NCI-H2107 treated with DMSO at 0.1 percent for 48 hours (cell line): Measurements from ENCODE around the gene KRT72.

ENCODE experiments used
- DNase-seq: peaks from one replicate; lab custom pipeline; 2025; ENCODE audit not compliant: unreplicated experiment; lab: John Stamatoyannopoulos, UW

The KRT72 gene

GRCh38 chr12:52600941-52601481 is at the start of gene KRT72:
Gene KRT72, minus strand, starts transcription at chr12:52601463. Its CDS starts 11 bp downstream, at chr12:52601452.
- DNase-seq: no peak

- DNase-seq: no peak
Observed at GRCh38 chr12:52650520-52651081, 49.3 kb upstream of the KRT72 start.

- no peak for DNase-seq
Observed at GRCh38 chr12:52649066-52649465, 47.8 kb upstream of the KRT72 start.

- no peak for DNase-seq
Observed at GRCh38 chr12:52648012-52648550, 46.8 kb upstream of the KRT72 start.

GRCh38 chr12:52647601-52648000 is 46.3 kb upstream of the KRT72 start:
- DNase-seq: no peak

- DNase-seq: no peak
Observed at GRCh38 chr12:52646613-52647012, 45.4 kb upstream of the KRT72 start.

GRCh38 chr12:52645982-52646381 is 44.7 kb upstream of the KRT72 start:
- no peak for DNase-seq

GRCh38 chr12:52645120-52645761 is 44.0 kb upstream of the KRT72 start:
- no peak for DNase-seq

- no peak for DNase-seq
Observed at GRCh38 chr12:52644078-52644415, 42.8 kb upstream of the KRT72 start.

GRCh38 chr12:52643233-52644077 is 42.2 kb upstream of the KRT72 start:
- no peak for DNase-seq

GRCh38 chr12:52641468-52641867 is 40.2 kb upstream of the KRT72 start:
- DNase-seq: no peak

GRCh38 chr12:52637299-52637698 is 36.0 kb upstream of the KRT72 start:
- no peak for DNase-seq

GRCh38 chr12:52636592-52637258 is 35.5 kb upstream of the KRT72 start:
- no peak for DNase-seq

- no peak for DNase-seq
Observed at GRCh38 chr12:52636189-52636588, 34.9 kb upstream of the KRT72 start.

GRCh38 chr12:52634266-52635056 is 33.2 kb upstream of the KRT72 start:
- DNase-seq: peak; percentile 15

- DNase-seq: no peak
Observed at GRCh38 chr12:52633383-52633782, 32.1 kb upstream of the KRT72 start.

GRCh38 chr12:52632656-52633055 is 31.4 kb upstream of the KRT72 start:
- no peak for DNase-seq

- DNase-seq: no peak
Observed at GRCh38 chr12:52631676-52632459, 30.6 kb upstream of the KRT72 start.

GRCh38 chr12:52631264-52631663 is 30.0 kb upstream of the KRT72 start:
- DNase-seq: no peak
